Uterus (tissue), 2 donors: ENCODE data around the gene PSMB10.

Experiments used
- POLR2A ChIP-seq, 2 donors: fragments of 450-650 bp; IDR thresholded peaks; one replicate each; pipeline ENCODE4 v1.6.1; 2016; ENCODE audit warnings: antibody characterized with exemption in 2 of 2, mild to moderate bottlenecking in 1 of 2, moderate library complexity in 1 of 2
- TF ChIP-seq, protein P1 (sequence below), 4 experiments: fragments of 200-600 bp in 2 of 4; fragments of 450-650 bp in 2 of 4; sonication (generic) in 2 of 4; IDR thresholded peaks; one replicate each; pipeline ENCODE4 v1.5.1; 2016 to 2019; ENCODE audit warnings: antibody characterized with exemption in 4 of 4, mild to moderate bottlenecking in 2 of 4, moderate library complexity in 1 of 4

GRCh38 chr16:67939507-67940445 is 3.1 kb upstream of the PSMB10 start:
- TF ChIP-seq POLR2A (IDR thresholded peaks at IDR 0.05), result no peak
- TF ChIP-seq, protein P1, sequence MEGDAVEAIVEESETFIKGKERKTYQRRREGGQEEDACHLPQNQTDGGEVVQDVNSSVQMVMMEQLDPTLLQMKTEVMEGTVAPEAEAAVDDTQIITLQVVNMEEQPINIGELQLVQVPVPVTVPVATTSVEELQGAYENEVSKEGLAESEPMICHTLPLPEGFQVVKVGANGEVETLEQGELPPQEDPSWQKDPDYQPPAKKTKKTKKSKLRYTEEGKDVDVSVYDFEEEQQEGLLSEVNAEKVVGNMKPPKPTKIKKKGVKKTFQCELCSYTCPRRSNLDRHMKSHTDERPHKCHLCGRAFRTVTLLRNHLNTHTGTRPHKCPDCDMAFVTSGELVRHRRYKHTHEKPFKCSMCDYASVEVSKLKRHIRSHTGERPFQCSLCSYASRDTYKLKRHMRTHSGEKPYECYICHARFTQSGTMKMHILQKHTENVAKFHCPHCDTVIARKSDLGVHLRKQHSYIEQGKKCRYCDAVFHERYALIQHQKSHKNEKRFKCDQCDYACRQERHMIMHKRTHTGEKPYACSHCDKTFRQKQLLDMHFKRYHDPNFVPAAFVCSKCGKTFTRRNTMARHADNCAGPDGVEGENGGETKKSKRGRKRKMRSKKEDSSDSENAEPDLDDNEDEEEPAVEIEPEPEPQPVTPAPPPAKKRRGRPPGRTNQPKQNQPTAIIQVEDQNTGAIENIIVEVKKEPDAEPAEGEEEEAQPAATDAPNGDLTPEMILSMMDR (IDR thresholded peaks at IDR 0.05), result no peak
